Lower leg skin (tissue), 3 donors: Measurements from ENCODE around the gene EIF3C.
"Not testable (repeated sequence)": the region's sequence is repeated elsewhere in the genome, so short reads cannot be mapped to it uniquely, and the experiment has no call there.

Experiments
- POLR2A ChIP-seq, 2 donors: fragments of 450-650 bp; IDR thresholded peaks; one replicate each; pipeline ENCODE4 v1.6.1; 2016 to 2017; ENCODE audit warnings: antibody characterized with exemption in 2 of 2, mild to moderate bottlenecking in 1 of 2, moderate library complexity in 1 of 2
- TF ChIP-seq, protein P1 (sequence below), 3 donors: fragments of 450-650 bp; IDR thresholded peaks; one replicate each; pipeline ENCODE4 v1.5.1; 2016; ENCODE audit warnings: antibody characterized with exemption in 3 of 3, mild to moderate bottlenecking in 3 of 3, moderate library complexity in 2 of 3

DNA sequence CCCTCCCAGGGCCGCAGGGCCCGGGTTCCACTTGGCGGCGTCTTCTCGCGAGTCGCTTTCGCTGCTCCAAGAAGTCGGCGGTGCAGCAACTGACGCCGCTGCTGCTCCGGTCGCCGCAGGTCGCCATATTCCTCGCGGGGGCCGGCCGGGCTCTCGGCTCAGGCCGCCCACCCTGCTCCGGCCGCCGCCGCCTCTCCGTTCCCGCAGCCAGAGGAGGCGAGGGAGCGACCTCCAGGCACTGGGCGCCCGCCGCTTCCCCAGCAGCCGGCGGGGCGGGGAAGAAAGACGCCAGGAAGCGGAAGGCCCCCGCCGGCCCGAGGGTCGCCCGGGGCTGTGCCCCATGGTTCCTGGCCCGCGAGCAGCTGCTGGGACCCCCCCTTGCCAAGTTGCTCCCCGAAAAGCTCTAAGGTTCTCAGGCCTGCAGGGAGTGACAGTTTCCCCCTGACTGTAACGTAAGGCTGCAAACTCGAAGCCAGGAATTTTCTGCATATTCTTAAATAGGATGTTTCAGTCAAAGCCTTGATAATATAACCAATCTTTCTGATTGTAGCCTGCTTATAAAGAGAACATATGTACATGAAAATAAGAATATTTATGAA lies 39.3 kb downstream of the EIF3C start:
- not testable (repeated sequence) for TF ChIP-seq POLR2A (IDR thresholded peaks at IDR 0.05)
- TF ChIP-seq, protein P1, sequence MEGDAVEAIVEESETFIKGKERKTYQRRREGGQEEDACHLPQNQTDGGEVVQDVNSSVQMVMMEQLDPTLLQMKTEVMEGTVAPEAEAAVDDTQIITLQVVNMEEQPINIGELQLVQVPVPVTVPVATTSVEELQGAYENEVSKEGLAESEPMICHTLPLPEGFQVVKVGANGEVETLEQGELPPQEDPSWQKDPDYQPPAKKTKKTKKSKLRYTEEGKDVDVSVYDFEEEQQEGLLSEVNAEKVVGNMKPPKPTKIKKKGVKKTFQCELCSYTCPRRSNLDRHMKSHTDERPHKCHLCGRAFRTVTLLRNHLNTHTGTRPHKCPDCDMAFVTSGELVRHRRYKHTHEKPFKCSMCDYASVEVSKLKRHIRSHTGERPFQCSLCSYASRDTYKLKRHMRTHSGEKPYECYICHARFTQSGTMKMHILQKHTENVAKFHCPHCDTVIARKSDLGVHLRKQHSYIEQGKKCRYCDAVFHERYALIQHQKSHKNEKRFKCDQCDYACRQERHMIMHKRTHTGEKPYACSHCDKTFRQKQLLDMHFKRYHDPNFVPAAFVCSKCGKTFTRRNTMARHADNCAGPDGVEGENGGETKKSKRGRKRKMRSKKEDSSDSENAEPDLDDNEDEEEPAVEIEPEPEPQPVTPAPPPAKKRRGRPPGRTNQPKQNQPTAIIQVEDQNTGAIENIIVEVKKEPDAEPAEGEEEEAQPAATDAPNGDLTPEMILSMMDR (IDR thresholded peaks at IDR 0.05), result not testable (repeated sequence)
